ENCODE results near the gene ATP2B1. TPM values are rescaled to one million over a fixed set of nuclear protein-coding genes. Genes with fewer than 3 reads are reported as not detected.

Gene ATP2B1
- total and polyA plus RNA-seq, 8 donors, result 4.3 to 22.4 (median 14.4) TPM

GRCh38 chr12:89752341-89752740 is 43.7 kb upstream of the ATP2B1 start:
- no peaks in the 10 kb centered on the region for H3K4me1 ChIP-seq
- H3K9me3 ChIP-seq, result no peaks in the 10 kb centered on the region
- no peak overlapping the region for H3K27ac ChIP-seq
- no peak for FAIRE-seq
- no peaks in the 10 kb centered on the region for H3K27me3 ChIP-seq
- intact Hi-C loops (cut with DNase I), result no loop called here
- ATAC-seq, result no peak
- no peak for DNase-seq
- H3K4me3 ChIP-seq, result no peak overlapping the region
- no peak for TF ChIP-seq CTCF (IDR thresholded peaks at IDR 0.05)
- WGBS, 2 donors, result 89% methylated on average over 1 of the region's 1 CpG
- H3K36me3 ChIP-seq, result no peaks in the 10 kb centered on the region

DNA sequence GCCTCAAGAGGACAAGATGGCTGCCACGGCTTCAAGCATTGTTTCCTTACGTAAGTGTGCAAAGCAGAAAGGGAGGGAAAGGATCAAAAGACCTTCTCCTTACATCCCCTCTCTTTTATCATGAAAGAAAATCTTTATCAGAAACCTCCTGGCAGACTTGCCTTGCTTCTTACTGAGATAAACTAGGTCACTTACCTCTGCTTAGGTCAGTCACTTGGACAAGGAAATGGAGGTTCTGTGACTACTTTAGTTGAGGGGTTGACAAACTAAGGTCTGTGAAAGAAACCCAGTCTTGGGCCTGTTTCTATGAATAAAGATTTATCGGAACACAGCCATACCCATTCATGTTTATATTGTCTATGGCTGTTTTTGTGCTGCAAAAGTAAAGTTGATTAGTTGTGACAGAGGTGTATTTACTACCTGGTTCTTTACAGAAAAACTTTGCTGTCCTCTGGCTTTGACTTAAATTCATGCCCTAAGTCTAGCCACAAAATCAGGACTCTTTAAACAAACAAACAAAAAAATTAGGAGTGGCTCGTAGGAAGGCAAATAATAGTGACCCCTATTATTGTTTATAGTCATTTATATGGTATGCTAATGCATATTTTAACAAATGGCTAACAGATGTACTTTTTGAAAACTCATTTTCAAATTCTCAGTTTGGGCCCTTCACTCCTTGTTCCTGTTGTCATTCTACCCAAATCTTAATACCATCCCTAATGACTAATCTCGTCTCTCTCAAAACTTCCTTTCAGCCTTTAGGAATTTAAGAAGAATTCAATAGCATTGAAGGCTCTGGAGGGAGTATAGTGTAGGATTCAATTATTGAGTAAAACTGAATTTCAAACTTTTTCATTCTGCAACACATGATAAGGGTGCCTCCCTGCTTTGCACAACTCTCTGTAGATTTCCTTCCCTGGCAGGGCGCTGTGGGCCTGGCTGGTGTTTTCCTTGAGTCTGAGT is 42.0 kb upstream of the ATP2B1 start:
- intact Hi-C loops (cut with DNase I), result no loop called here
- Histone ChIP-seq H3K4me1 (no peaks in the 10 kb centered on the region), H3K36me3 (no peaks in the 10 kb centered on the region), H3K27me3 (no peaks in the 10 kb centered on the region), H3K9me3 (no peaks in the 10 kb centered on the region), H3K27ac (no peak overlapping the region), H3K4me3 (no peak overlapping the region)
- no peak for ATAC-seq
- no peak for FAIRE-seq
- no peak for DNase-seq
- WGBS, 2 donors, result 75 to 76% methylated on average over 6 of the region's 6 CpGs
- TF ChIP-seq CTCF (IDR thresholded peaks at IDR 0.05), result no peak

DNA sequence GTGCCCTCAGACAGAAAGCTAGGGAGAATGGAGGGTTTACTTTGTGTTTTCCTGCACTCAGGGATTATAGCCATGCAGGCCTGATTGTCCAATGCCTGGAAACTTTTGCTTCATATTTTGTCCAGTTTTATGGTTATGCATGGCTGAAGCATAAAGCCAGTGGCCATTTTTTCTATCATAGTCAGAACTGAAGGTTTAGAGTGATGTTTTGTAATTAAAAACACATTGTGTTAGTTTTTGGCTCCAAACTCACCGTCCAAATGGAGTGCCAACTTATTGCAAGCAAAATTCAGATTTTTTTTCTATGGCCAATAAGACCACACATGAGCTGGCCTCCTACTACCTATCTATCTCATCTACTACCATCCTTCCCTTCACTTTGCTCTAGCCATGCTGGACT is 40.2 kb upstream of the ATP2B1 start:
- H3K4me1 ChIP-seq, result no peaks in the 10 kb centered on the region
- H3K4me3 ChIP-seq, result no peak overlapping the region
- intact Hi-C loops (cut with DNase I), result no loop called here
- 78 to 79% methylated on average over 1 of the region's 1 CpG for WGBS, 2 donors
- ATAC-seq, result no peak
- TF ChIP-seq CTCF (IDR thresholded peaks at IDR 0.05), result no peak
- no peak for DNase-seq
- no peaks in the 10 kb centered on the region for H3K36me3 ChIP-seq
- H3K27ac ChIP-seq, result no peak overlapping the region
- H3K9me3 ChIP-seq, result no peaks in the 10 kb centered on the region
- FAIRE-seq, result no peak
- H3K27me3 ChIP-seq, result no peaks in the 10 kb centered on the region

DNA sequence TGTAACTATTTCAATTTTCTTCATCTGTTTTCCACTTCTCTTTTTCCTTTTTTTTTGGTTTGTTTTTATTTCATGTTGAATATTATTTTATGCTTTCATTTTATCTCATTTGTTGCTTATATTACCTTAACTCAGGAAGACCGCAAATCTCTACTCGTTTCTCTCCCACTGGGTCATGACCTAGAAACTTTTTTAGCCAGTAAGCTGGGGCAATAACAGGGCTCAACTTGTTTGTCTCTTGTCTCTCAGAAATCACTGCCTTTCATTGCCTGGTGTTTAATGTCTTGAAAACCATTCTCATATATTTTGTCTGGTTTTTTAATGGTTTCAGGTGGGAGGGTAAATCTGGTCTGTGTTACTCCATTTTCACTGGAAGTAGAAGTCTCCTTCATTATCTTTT is 36.6 kb upstream of the ATP2B1 start:
- no peak for FAIRE-seq
- no peak for TF ChIP-seq CTCF (IDR thresholded peaks at IDR 0.05)
- Histone ChIP-seq H3K9me3 (no peaks in the 10 kb centered on the region), H3K27me3 (no peaks in the 10 kb centered on the region), H3K4me3 (no peak overlapping the region), H3K27ac (no peak overlapping the region), H3K36me3 (no peaks in the 10 kb centered on the region), H3K4me1 (no peaks in the 10 kb centered on the region)
- DNase-seq, result no peak
- 64 to 75% methylated on average over 2 of the region's 2 CpGs for WGBS, 2 donors
- intact Hi-C loops (cut with DNase I), result no loop called here
- no peak for ATAC-seq

Data from pancreas (tissue), 10 donors.